ENCODE results near the gene TCAF1.
"Not testable (repeated sequence)": the region's sequence is repeated elsewhere in the genome, so short reads cannot be mapped to it uniquely, and the experiment has no call there.

The TCAF1 gene

DNA sequence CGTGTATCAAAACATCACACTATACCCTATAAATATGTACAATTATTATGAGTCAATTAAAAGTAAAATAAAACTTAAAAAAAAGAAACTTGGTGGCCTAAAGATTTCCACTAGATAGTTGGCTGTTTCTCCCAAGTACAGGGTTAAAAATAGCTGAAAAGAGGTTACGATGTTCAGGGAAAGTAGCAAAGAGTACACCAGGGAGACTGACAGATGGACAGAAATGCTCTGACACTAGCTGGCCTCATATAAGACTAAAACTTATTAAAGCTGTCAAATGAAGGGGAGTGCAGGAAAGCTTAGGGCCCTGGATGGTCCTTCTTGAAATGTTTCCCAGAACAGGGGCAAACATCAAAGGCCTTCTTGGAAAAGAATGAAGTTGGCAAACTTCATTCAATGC is 51.3 kb downstream of the TCAF1 start:
- H3K4me3 ChIP-seq (ENCODE audit: control insufficient read depth, low read depth, low read length) = no peak overlapping the region
- no peak for TF ChIP-seq CTCF (IDR thresholded peaks at IDR 0.05; ENCODE audit: control insufficient read depth, insufficient read depth, low read depth, low read length, missing control alignments)
- no peak for DNase-seq (ENCODE audit: low read depth)

DNA sequence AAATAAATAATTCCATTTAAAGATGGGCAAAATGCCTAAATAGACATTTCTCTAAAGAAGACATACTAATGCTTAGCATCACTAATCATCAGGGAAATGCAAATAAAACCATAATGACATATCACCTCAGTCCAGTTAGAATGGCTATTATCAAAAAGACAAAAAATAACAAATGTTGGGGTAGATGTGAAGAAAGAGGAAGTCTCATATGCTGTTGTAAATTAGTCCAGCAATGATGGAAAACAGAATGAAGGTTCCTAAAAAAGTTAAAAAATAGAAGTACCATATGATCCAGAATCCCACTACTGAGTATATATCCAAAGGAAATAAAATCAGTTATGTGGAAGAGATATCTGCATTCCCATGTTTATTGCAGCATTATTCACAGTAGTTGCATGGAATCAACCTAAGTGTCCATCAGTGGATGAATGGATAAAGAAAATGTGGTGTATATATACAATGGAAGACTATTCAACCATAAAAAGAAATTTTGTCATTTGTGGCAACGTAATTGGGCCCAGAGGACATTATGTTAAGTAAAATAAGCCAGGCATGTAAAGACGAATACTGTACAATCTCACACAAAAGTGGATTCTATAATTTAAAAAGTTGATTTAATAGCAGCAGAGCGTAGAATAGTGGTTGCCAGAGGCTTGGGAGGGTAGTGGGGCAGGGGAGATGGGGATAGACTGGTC is 52.0 kb downstream of the TCAF1 start:
- no peak for TF ChIP-seq CTCF (IDR thresholded peaks at IDR 0.05; ENCODE audit: control insufficient read depth, insufficient read depth, low read depth, low read length, missing control alignments)

DNA sequence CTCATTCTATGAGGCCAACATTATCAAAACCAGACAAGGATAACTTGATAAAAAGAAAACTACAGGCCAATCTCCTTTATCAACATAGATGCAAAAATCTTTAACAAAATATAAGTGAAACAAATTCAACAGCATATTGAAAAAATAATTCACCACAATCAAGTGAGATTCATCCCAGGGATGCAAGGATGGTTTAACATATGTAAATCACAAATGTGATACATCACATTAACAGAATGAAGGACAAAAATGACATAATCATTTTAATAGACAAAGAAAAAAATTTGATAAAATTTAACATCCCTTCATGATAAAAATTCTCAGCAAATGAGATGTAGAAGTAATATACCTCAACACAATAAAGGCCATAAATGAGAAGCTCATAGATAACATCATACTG is 53.8 kb downstream of the TCAF1 start:
- no peak for TF ChIP-seq CTCF (IDR thresholded peaks at IDR 0.05; ENCODE audit: control insufficient read depth, insufficient read depth, low read depth, low read length, missing control alignments)
- no peak overlapping the region for H3K4me3 ChIP-seq (ENCODE audit: control insufficient read depth, low read depth, low read length)
- DNase-seq (ENCODE audit: low read depth) = no peak

More for the DNA sequence above, 52.0 kb downstream of the TCAF1 start:
- no peak overlapping the region for H3K4me3 ChIP-seq (ENCODE audit: control insufficient read depth, low read depth, low read length)
- no peak for DNase-seq (ENCODE audit: low read depth)

GRCh38 chr7:143846692-143847091 is 55.3 kb downstream of the TCAF1 start:
- DNase-seq (ENCODE audit: low read depth) = no peak
- H3K4me3 ChIP-seq (ENCODE audit: control insufficient read depth, low read depth, low read length) = no peak overlapping the region
- TF ChIP-seq CTCF (IDR thresholded peaks at IDR 0.05; ENCODE audit: control insufficient read depth, insufficient read depth, low read depth, low read length, missing control alignments) = no peak

DNA sequence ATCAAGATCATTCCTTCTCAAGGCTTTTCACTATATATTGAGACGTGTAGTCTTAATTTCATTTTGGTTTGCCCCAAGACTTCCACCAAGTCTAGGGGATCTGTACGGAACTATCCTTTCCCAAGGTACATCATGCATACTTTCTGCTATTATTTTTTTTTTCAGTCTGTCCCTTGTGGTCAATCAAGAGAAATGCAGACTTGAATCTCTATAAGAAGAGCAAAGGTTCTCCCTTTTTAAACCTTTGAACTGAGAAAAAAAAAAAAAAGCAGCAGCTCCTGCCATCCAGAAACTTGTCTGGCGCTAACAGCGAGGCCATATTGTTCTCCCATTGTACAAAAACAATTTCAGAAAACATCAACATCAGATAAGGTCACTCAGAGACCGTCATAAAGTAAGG is 60.3 kb downstream of the TCAF1 start:
- DNase-seq (ENCODE audit: low read depth); H3K4me3 ChIP-seq (ENCODE audit: control insufficient read depth, low read depth, low read length): not testable (repeated sequence)

DNA sequence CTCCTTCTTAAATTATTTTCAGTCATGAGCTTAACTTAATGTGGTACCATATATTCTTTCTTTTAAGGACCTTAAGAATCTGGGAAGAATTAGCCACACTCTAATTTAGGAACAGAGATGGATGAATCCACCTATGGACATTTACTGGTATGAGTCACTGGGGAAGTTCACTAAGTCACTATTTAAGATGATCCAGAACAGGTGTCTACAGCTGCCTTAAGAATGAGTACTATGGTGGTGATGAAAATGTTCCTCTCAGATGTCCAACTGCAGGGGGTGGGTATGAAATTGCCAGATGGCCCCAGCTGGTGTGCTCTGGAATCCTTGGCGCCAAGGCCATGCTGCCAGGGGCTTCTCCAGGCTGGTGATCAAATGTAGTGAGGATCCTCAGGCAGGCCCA is 61.9 kb downstream of the TCAF1 start:
- not testable (repeated sequence) for DNase-seq (ENCODE audit: low read depth); H3K4me3 ChIP-seq (ENCODE audit: control insufficient read depth, low read depth, low read length)

GRCh38 chr7:143837223-143837622 is 64.8 kb downstream of the TCAF1 start:
- H3K4me3 ChIP-seq (ENCODE audit: control insufficient read depth, low read depth, low read length); DNase-seq (ENCODE audit: low read depth): not testable (repeated sequence)
- TF ChIP-seq CTCF (IDR thresholded peaks at IDR 0.05; ENCODE audit: control insufficient read depth, insufficient read depth, low read depth, low read length, missing control alignments) = peak; percentile 44

DNA sequence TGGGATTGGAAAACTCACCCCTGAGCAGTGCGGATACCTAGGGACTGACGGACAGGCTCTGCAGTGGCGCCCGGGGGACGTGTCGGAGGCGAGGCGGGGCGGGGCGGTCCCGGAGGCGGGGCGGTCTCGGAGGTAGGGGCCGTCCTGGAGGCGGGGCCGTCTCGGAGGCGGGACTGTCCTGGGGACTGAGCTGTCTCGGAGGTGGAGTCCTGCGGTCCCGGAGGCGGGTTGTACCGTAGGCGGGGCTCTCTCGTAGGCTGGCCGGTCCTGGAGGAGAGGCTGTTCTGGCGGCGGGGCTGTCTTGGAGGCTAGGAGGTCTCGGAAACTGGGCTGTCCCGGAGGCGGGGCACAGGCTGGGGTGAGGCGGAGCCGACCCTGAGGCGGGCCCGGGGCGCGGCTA is 65.4 kb downstream of the TCAF1 start:
- DNase-seq (ENCODE audit: low read depth) = not testable (repeated sequence)
- peak overlapping the region; percentile 44 for H3K4me3 ChIP-seq (ENCODE audit: control insufficient read depth, low read depth, low read length)

- not testable (repeated sequence) for DNase-seq (ENCODE audit: low read depth); H3K4me3 ChIP-seq (ENCODE audit: control insufficient read depth, low read depth, low read length)
These were observed 65.9 kb downstream of the TCAF1 start for GRCh38 chr7:143836088-143836487.

GRCh38 chr7:143826578-143826977 is 75.4 kb downstream of the TCAF1 start:
- DNase-seq (ENCODE audit: low read depth); H3K4me3 ChIP-seq (ENCODE audit: control insufficient read depth, low read depth, low read length): not testable (repeated sequence)

GRCh38 chr7:143824295-143825135 is 77.5 kb downstream of the TCAF1 start:
- H3K4me3 ChIP-seq (ENCODE audit: control insufficient read depth, low read depth, low read length); DNase-seq (ENCODE audit: low read depth): not testable (repeated sequence)

Data from AG09309 (cell line).